Sigmoid colon (tissue), 4 donors: Measurements from ENCODE around the gene SLC9B2.

ENCODE experiments used
- CTCF ChIP-seq, 4 experiments: fragments of 450-650 bp in 3 of 4; fragments of 200-600 bp in 1 of 4; IDR thresholded peaks; one replicate each; pipeline ENCODE4 v1.5.1; 2016 to 2019; ENCODE audit warnings: antibody characterized with exemption in 4 of 4, mild to moderate bottlenecking in 3 of 4, moderate library complexity in 2 of 4
- EP300 ChIP-seq, 4 donors: sonication (generic); formaldehyde crosslinking; IDR thresholded peaks; one replicate each; pipeline ENCODE4 v1.6.1; 2017; ENCODE audit warnings: antibody characterized with exemption in 4 of 4
- POLR2A ChIP-seq, 2 donors: fragments of 450-650 bp; IDR thresholded peaks; one replicate each; pipeline ENCODE4 v1.6.1; 2016; ENCODE audit warnings: antibody characterized with exemption in 2 of 2, mild to moderate bottlenecking in 2 of 2, moderate library complexity in 2 of 2
- POLR2AphosphoS5 ChIP-seq, 4 donors: sonication (generic); formaldehyde crosslinking; IDR thresholded peaks; one replicate each; pipeline ENCODE4 v1.6.1; 2017; ENCODE audit warnings: antibody characterized with exemption in 4 of 4

- no peak for TF ChIP-seq CTCF (IDR thresholded peaks at IDR 0.05)
- TF ChIP-seq POLR2A (IDR thresholded peaks at IDR 0.05) = no peak
- no peak for TF ChIP-seq EP300 (IDR thresholded peaks at IDR 0.05)
- TF ChIP-seq POLR2AphosphoS5 (IDR thresholded peaks at IDR 0.05) = no peak
Measured at GRCh38 chr4:102988429-102989020, 88.0 kb downstream of the SLC9B2 start.
